Left renal pelvis (tissue), 4 donors: Measurements from ENCODE around the gene LETM1. TPM values are rescaled to one million over a fixed set of nuclear protein-coding genes. Genes with fewer than 3 reads are reported as not detected.

Experiments
- DNase-seq, 4 donors: peaks; one replicate each; pipeline ENCODE4 v3.0.0-alpha.2; 2013; ENCODE audit warnings: low read depth in 4 of 4, low spot score in 3 of 4
- polyA plus RNA-seq, 4 donors: library from polyadenylated mRNA; unstranded; fragments of 120-200 nt; gene quantifications; one replicate each; pipeline ENCODE4 v1.2.1, GENCODE V29; 2013; ENCODE audit not compliant: insufficient read length in 4 of 4

LETM1 gene
- polyA plus RNA-seq, 4 donors, result 14.8 to 30.4 (median 21.2) TPM

- DNase-seq, result no peak
These were observed 25.7 kb downstream of the LETM1 start for GRCh38 chr4:1830234-1830633.

DNA sequence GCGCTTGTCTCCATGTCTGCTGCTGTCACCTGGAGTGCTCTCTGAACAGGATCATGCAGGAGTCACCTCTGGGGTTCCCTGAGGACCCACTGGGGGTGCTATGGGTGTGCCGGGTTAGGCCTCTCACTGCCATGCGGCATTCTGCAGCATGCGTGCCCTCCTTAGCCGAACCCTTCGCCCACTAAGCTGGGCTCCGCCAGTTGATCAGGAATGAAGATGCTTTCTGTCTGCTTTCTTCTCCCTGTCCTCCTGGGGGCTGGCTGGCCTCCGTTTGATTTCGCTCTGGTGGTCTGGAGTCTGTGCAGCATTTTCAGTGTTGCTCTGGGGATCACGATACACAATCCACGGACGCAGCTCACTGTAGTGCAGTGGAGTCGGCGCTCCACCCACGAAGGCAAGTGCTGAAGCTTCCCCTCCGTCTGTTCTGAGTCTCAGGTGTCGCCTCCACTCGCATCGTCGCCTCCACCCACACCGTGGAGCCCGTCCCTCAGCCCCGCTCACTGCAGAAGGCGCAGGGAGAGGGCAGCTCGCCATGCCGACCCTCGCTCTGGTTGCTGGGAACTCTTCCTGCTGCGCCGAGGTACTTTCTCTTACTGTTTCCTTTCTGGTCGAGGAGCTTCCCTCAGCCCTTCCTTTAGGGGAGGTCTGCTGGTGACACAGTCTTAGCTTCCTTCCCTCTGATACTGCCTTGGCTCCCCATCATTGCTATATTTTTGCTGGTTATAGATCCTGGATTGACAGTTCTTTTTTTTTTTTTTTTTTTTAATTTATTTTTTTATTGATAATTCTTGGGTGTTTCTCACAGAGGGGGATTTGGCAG, 29.2 kb downstream of the LETM1 start:
- no peak for DNase-seq

GRCh38 chr4:1825326-1825725, 30.6 kb downstream of the LETM1 start:
- DNase-seq, result no peak

DNA sequence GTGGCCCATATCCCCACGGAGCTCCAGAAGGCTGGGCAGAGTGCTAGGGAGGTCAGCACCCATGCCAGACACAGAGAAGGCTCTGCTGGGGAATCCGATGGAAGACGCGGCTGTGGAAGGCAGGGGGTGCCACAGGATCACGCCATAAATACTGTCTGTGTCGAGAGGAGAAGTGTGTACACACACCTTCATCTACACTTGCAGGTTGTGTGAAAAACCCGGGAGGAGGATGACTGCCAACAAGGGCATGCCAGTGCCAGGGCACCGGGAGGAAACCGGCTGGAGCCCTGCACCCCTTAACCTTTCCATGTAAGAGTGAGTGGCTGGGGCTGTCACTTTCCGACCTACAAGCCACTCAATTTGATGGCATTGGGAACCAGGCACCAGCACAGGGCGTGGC, 31.2 kb downstream of the LETM1 start:
- DNase-seq, result no peak

DNA sequence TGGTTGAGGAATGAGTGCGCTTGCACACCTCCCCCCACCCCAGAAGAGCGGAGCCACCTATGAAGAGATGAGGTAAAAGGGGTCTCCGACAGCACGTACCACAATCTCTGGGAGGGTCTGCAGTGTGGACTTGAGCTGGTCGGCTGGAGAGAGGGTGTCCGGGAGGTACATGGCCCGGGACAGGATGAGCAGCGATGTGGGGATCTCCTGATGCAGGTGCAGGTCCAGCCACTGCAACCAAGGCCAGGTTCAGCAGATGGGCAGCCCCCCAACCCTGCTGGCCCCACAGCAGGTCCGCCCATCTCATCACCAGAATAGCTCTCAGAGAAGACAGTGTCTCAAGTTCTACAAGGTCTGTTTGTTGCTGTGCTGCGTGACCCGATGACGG, 32.4 kb downstream of the LETM1 start:
- no peak for DNase-seq

DNA sequence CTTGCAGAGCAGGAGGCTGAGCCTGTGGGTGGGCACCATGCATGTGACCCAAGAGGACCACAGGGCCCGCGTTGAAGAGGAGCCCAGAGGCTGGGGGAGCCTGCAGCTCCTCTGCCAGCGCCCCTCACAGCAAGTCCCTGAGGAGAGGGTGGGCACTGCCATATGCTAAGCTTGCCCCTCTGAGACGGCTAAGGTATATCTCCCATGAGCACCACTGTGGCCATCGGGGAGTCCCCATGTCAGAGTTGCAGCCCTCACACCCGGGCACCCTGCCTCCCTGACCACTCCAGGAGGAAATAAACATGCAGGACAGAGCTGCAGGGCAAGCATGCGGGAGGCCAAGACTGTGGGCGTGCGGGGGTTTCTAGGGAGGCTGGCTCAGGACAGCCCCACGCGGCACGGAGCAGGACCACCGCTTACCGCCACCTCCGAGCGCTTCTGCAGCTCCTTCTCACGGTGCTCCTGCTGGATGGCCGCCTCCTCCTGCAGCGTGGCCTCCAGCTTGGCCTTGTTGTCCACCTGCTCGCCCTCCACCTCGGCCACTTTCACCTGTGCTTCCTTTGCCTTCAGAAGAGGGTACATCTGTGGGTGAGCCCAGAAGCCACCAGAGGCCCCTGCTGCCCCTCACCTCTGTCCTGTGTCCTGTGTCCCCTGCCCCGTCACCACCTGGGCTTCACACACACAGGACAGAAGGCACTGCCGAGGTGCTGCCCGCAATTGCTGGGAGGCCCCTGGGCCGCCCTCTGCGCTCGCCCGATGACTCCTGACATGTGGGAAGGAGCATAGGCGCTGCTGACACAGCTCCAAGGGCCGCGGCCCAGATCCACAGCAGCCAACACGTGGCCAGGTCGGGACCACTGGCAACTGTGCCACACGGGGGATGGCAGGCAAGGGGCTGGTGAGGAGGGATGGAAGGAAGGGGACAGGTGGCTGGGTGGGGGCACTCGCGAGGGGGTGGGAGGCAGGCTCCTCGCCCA, 33.1 kb downstream of the LETM1 start:
- no peak for DNase-seq

- no peak for DNase-seq
These were observed 34.0 kb downstream of the LETM1 start for GRCh38 chr4:1821679-1822567.

- DNase-seq, result no peak
These were observed 36.1 kb downstream of the LETM1 start for GRCh38 chr4:1819816-1820215.

DNA sequence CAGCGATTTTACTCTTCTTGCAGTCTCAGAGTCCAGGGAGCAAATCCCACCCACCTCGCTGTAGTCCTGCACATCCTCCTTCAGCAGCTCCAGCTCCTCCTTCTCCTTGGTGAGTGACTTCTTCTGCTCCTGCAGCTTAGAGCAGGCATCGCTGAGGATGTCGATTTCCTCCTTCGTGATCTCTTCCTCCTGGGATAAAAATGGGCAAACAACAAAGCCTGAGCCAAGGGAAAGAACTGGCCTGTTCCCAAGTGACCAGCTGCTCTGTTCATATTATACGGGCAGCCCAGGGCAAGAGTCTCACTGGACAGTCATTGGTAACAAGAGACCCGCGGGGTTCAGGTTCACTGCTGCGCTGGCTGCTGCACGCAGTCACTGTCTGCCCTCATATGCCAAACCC, 36.7 kb downstream of the LETM1 start:
- DNase-seq, result no peak

DNA sequence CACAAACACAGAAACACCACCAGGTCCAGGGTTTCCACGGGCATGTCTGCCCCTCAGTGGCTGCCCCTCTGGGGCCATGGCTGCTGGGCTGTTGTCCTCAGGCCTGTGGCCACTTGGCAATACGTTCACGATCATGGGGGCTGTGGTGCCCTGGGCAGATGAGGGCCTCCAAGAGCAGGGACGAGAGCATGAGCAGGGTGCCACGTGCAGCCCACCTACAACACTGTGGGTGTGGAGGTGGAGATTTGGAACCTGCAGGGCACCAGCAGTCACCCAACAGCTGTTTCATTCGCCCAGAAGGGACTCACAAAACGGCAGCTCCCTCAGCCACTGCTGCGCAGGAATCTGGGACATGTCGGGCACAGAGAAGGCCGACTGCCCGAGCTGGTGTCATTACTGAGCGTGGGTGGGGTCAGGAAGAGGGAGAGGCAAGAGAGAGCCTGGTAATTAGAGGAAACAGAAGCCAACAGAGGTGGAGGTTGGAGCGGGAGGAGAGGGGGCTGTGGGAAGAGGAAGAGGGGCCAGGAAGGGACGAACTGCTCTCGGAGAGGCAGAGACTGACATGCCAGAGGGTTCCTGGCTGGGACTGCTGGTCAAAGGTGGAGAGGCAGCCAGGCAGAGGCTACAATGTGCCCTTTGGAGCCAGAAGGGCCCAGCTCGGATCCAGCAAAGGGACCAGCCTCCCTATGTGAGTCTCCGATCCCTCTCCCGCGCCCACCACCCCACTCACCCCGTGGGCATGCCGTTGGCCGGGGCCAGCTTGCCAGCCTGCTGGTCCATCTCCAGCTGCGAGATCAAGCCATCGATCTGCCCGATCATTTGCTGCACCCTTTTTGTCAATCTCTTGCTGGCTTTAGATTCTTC, 39.7 kb downstream of the LETM1 start:
- no peak for DNase-seq

- DNase-seq, result no peak
These were observed 40.6 kb downstream of the LETM1 start for GRCh38 chr4:1815096-1815996.

GRCh38 chr4:1814453-1814852, 41.5 kb downstream of the LETM1 start:
- DNase-seq, result no peak

DNA sequence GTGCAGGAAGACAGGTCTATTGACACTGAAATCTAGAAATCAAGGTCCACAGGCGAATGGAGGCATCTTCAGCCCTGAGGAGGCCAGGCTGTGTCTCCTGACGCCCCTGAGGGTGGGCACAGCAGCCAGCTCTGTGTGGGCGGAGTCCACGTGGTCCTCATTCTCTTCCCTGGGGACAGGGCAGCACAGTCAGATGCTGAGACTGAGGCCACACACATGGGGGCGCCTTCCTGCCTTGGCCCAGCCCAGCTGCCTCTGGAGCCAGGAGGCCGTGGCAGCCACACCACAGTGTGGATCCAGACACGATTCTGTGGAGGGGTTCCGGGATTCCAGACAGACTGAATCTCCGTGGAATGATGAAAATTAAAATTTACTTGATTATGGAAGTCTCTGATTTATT, 42.0 kb downstream of the LETM1 start:
- no peak for DNase-seq

GRCh38 chr4:1813231-1813630, 42.7 kb downstream of the LETM1 start:
- DNase-seq, result no peak

- DNase-seq, result no peak
These were observed 43.2 kb downstream of the LETM1 start for GRCh38 chr4:1812720-1813119.

DNA sequence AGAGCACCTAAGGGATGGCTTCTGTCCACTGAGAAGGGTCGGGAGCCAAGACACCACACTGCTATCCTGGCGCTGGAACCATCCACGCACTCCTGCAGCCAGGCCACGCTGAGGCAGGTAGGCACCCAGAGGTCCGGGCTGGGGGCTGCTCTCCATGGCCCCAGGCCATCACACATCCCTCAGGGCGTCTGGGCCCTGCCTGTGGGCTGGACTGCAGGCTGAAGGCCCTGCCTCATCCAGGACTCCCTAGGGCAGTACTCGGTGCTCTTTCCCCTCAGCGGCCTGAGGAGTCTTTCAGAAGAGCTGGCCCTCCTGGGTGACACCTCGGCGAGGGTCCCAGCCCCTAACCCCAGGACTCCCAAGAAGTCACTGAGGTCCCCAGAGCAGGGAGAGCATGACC, 45.2 kb downstream of the LETM1 start:
- DNase-seq, result no peak

DNA sequence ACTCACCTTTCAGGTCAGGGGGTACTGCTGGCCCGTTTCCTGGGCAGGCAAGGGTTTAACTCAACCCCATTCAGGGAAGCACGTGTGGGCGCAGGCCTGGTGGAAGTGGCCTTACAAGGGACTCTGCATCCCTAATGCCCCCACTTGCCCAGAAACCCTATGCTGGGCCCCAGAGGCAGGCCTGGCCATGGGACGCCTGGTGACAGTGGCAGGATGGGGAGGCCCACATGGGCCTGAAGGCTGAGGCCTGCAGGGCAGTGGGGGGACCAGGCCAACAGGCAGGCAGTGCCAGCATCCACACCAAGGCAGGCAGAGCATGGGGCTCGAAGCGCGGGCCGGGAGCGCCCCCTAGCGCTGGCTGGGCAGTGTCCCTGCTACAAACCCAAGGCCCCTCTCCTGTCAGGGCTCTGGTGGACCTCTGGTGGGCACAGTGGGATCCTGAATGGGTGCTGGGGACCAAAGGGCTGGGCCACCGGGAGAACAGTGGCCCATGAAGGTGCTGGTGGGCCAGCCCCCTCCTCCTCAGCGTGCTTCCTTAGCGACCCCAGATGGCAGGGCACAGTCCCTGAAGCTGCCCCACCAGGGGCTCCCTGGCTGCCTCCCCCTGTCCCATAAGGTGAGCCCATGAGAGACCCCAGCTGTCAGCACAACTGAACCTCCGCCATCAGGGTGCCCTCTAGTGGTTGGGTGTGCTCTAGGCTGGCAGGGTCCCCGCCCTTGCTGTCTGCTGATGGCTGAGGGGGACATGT, 46.0 kb downstream of the LETM1 start:
- no peak for DNase-seq
